GM19397 (cell line): Measurements from ENCODE around the gene SLMAP.

Experiments
- ATAC-seq: cut with Tn5 transposase; IDR thresholded peaks from one replicate; pipeline ENCODE4 v1.9.1; 2021; ENCODE audit warnings: mild to moderate bottlenecking, moderate library complexity; ENCODE audit not compliant: unreplicated experiment

Gene SLMAP

DNA sequence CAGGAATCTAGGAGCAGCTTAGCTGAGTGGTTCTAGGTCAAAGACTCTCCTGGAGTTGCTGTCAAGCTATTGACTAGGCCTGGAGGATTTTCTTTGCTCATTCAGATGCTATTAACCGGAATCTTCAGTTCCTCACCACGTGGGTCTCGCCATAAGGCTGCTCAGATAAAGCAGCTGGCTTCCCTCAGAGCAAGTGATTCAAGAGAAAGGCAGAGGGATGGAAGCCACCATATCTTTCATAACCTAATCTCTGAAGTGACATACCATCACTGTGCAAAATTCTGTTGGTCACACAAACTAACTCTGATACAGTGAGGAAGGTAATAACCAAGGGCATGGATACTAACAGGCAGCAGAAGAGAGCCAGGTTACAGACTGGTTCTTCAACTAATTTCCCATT is 179.4 kb downstream of the SLMAP start:
- no peak for ATAC-seq

DNA sequence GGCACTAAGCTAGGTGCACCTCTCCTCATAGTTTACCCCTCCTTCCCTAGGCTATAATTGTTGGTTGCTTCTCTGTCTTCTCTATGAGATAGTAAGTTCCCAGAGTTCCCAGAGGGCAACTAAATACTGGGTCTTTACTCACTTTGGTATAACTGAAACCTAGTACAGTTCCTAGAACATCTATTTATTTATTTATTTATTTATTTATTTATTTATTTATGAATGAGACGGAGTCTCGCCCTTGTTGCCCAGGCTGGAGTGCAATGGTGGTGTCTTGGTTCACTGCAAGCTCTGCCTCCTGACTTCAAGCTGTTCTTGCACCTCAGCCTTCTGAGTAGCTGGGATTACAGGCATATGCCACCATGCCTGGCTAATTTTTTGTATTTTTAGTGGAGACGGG is 181.0 kb downstream of the SLMAP start:
- ATAC-seq = no peak

DNA sequence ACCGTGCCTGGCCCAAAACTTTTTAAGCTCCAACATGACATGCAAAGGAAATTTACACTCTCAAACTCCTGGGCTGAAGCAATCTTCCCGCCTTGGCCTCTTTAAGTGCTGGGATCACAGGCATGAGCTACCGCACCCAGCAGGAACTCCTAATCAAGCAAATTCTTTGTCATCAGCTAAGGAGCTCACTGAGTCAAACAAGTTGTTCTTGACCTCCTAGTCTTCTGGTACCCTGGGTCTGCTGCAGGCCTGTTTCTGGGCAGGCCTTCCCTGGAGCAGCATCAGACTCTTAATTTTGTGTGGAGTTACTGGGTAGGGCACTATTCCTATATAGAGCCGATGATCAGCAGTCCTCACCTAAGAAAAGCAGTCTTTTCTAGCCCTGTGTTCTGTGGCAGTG is 183.7 kb downstream of the SLMAP start:
- no peak for ATAC-seq

DNA sequence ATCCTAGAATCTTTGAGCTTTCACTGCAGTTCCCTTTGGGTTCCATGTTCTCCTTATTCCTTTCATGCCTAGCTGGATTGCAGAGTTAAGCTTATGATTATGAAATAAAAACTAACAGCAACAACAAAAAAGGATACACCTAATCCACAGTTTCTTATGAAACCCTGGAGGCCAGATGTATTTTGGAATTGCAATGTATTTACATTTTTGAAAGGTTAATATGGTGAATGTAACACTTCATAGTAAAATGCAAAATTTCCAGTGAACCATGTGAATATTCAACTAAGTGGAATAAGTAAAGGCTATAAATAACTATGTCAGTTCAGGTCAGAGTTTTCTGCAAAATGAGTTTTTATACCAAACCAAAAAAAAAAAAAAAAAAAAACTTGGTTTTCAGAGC is 186.3 kb downstream of the SLMAP start:
- ATAC-seq = no peak

- ATAC-seq = no peak
Observed at GRCh38 chr3:57942872-57943283, 186.8 kb downstream of the SLMAP start.

DNA sequence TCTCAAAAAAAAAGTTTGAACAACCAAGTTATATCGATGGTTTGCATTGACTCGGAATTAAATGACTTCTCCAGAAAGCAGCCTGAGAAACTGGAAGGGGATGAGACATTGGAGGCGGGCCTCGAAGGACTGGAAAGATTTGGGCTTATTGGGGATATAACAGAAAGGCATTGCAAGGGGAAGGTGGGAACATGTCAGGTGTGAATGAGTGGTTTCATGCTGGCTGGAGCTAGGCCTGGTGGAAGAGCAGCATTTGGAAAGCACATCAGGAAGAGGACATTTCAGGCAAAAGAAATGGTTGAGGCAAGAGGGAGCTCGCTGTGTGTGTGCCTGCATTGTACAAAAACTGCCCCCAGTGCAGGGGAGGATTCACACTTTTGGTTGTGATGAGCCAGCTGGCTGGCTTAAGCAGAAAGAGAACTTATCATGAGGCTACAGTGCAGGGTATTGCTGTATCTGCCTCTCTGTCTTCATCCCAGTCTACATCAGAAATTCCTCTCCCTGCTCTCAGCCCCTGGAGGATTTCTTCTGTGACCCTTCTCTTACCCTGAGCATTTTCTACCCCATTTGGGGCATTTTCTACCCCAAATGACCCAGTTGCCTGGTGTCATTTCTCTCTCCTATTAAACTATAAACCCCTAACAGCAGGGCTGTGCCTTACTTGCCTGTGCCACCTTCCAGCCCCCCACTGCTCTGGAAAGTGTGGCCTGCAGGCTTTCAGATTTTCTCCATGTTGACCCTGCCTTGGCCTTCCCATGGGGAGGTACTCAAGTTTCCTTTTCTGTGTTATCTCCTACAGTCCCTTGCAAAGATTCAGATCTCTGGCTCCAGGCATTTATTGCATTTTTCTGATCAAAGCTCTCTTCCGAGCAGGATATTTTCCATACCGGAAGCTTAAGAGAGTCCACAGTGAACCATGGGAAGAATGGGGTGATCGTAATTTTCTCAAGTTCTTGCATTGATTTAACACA is 187.7 kb downstream of the SLMAP start:
- ATAC-seq = no peak

- ATAC-seq = no peak
Observed at GRCh38 chr3:57946970-57947381, 190.9 kb downstream of the SLMAP start.

- ATAC-seq = no peak
Observed at GRCh38 chr3:57948080-57948671, 192.1 kb downstream of the SLMAP start.

GRCh38 chr3:57948781-57949242 is 192.7 kb downstream of the SLMAP start:
- ATAC-seq = no peak

GRCh38 chr3:57949344-57949743 is 193.2 kb downstream of the SLMAP start:
- ATAC-seq = no peak

DNA sequence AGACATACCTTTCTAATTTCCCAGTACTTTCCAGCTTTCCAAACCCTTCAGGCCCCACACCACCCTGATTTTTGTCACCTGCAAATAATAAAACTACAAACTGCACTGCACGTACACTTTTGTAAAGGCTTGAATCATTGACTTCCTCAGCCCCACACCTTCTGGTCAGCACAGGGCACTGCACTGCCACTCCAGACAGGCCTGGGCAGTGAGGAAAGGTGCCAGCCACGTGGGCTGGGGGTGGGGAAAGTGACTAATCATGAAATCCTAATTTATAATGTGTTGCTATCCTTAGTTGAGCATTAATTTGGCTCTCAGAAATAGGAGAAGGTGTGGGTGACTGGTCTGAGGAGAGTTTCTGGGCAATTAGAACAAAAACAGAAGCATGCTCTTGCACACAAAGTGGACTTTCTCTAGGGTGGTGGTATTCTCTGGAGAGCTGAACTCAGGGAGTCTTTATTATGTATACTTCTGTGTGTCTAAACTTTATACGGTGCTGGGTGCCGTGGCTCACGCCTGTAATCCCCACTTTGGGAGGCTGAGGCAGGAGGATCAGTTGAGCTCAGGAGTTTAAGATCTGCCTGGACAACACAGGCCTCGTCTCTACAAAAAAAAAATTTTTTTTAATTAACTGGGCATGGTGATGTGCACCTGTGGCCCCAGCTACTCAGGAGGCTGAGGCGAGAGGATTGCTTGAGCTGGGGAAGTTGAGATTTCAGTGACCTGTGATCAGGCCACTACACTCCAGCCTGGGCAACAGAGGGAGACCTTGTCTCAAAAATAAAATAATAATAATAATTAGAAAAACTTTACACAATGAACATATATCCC is 193.9 kb downstream of the SLMAP start:
- no peak for ATAC-seq

DNA sequence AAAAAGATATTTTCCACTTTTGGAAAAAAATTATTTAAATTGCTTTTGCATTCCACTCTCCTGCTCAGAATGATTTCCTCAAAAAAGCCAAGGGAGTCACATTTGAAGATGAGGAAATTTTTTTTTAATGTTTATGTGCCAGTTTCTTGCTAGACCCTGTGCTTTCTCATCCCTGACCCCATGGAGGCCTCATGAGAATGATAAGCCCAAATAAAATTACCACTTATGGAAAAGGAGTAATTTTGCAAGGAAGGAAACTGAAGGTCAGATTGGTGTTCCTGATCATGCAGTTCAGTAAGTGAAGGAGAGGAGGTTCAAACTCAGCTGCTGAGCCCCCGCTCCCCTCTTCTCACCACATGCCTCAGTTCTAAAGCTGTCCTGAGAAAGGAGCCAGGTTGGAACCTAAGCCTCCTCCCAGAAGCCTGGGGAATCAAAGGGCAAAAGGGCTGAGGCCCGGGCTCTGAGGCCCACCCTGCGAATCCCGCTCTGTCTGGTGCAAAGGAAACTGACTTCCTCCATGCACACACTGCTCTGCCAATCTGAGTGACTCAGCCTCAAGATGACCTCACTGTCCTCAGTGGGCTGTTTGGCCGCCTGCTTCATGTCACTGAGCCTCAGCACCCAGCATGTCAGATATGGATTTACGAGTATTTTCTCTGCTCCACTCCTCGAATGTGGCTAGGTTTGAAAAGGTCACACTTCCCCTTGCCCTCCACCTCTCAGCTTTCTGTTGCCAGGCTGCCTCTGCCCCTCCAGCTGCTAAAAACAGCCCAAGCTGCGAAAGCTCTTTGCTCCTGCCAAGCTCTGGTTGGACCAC is 195.2 kb downstream of the SLMAP start:
- no peak for ATAC-seq

DNA sequence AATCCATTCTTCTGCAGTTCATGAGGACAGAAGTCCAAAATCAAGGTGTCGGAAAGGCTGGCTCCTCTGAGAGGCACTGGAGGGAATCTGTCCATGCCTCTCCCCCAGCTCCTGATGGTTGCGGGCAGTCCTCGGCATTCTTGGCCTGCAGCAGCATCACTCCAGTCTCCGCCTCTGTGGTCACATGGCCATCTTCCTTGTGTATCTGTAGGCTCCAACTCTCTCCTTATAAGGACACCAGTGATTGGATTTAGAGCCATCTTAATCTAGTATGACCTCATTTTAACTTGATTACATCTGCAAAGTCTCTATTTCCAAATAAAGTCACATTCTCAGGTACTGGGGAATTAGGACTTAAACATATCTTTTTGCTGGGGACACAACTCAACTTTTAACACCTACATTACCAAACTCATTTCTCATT is 196.1 kb downstream of the SLMAP start:
- ATAC-seq = no peak

DNA sequence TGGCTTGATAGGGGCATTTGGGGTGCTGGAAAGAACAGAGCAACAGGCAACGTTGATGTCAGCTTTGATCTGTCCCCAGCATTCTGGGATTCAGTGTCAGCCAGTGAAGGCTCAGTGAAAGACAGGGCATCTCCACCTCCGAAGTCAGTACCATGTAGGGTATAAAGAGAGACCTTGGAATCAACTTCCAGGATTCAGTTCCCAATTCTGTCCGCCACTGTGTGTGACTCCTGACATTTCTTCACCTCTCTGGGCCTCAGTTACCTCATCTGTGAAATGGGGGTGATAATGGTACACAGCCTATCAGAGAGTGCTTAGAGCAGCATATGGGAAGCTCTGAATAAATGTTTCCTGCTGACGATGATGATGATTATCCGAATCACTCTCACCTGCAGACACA is 196.5 kb downstream of the SLMAP start:
- no peak for ATAC-seq

DNA sequence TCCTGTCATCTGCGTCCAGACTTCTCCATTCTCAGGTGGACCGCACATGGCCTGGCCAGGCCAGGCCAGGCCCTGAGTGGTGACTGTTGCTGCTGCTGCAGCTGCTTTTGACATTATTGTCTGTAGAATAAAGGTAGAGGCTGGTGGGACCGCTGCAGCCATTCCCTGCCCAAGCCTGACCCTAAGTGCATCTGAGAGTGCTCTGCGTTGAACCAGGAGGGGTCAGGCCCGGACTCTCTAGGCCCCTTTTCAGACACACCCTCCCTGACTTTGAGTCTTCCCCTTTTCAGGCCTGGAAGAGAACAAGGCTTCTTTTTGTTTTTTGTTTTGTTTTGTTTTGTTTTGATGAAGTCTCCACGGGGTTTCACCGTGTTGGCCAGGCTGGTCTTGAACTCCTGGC is 197.5 kb downstream of the SLMAP start:
- no peak for ATAC-seq

DNA sequence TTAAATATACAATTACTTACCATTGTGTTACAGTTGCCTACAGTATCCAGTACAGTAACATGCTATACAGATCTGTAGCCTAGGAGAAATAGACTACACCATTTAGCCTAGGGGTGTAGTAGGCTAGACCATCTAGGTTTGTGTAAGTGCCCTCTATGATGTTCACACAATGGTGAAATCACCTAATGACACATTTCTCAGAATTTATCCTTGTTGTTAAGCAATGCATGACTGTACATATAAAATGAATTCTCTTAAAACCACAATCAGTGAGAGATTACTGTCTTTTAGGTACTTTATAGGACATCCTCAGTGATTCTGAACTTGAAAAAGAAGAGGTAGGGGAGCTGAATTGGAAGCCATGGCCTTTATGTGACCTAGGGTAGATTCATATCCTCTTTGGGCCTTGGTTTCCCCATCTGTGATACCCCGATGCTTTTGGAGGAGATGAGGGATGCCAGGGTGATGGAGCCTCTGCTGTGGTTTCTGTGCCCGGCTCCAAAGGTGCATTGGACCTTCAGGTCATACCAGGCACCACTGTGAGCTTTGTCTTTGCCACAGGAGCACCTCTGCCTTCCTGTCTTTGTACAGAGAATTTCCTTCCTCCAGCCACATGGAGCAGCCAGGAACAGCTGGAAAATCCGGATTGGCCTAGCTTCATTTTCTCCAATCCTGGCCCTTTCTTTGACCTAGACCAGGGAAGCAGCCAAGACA is 200.2 kb downstream of the SLMAP start:
- ATAC-seq = no peak

DNA sequence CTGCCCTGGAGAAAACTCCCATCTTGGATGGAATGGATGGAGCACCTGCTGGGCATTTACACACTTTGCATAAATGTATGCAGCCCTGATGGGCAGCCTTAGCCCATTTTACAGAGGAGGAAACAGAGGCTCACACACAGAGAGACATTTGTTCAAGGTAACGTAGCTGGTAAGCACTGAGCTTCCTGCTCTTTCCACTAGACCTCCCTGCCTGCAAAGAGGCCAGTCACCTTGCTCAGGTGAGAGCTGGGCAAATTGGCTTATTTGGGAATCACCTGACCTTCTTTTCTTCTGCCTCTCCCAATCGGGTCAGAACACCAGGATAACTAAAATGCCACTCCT is 200.7 kb downstream of the SLMAP start:
- no peak for ATAC-seq

DNA sequence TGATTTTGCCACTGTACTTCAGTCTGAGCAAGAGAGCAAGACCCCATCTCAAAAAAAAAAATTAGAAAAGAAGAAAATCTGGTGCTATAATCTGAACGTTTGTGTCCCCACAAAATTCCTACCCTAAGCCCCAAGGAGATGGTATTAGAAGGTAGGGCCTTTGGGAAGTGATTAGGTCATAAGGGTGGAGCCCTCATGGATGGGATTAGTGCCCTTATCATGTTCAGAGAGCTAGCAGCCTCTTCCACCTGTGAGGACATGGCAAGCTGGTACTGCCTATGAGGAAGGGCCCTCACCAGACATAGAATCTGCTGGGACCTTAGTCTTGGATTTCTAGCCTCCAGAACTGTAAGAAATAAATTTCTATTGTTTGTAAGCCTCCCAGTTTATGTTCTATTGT is 201.7 kb downstream of the SLMAP start:
- ATAC-seq = no peak

DNA sequence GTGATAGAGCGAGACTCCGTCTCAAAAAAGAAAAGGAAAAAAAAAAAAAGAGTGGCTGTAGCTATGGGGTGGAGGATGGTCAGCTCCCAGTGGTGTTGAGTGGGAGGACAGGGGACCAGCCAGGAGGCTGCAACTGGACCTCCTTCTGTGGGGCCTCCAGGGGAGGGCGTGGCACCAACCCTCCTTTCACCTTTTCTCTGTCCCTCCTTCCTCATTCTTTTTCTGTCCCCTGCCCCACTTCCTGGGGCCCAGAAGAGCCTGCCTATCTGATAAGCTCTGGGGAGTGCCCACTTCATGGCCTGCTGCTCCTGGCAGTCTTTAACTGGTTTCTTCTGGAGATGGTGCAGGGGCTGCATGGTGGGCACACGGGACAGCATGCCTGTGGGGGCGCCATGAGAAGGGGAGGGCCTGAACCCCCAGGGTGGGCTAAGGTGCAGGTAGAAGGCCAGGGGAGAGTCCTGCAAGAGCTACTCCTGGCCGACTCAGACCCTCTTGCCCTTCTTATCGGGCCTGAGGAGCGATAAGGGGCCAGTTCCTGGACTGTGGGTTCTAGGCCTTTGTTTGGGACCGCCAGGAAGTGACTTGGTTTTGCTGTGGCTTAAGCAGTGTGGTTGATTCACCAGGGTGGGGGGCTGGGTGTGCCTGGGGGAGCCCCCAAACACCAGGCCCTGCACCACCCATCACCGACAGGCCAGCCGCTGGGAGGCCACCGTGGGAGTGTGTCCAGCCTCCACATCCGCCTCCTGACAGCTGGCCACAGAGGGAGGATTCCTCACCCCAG is 202.7 kb downstream of the SLMAP start:
- ATAC-seq = no peak
